Measurements from ENCODE around the gene CCDC88C.

DNA sequence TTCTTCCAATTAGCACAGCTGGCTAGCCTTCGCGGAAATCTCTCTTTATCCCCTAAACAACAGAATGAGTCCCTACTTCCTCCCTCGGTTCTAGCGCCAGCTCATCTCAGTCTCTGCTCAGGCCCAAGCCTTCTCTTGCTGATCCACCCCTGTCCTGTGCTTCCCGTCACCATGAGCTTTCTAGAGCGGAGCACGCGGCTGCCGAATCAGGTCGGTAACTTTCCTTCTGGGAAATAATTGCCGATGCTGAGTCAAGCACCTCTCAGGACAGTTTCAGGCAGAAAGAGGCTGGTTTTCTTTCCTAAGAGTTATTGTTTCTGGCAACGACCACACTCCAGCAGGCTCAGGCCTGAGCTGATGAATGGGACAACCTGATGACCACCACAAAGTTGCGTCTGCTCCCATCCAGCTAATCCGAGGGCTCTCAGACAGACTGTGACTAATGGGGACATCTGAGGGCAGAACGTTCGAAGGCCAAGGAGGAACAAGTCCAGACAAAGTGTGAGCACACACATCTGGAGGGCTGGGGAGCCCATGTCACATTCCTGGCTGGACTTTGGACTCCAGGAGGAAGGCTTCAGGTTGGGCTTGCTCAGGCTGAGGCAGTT lies 159.5 kb downstream of the CCDC88C start:
- TF ChIP-seq POLR2AphosphoS5 (IDR thresholded peaks at IDR 0.05; ENCODE audit: low read depth) = no peak
- no peak for TF ChIP-seq EZH2 (IDR thresholded peaks at IDR 0.05; ENCODE audit: low read depth, unreplicated experiment)
- TF ChIP-seq, protein P1, sequence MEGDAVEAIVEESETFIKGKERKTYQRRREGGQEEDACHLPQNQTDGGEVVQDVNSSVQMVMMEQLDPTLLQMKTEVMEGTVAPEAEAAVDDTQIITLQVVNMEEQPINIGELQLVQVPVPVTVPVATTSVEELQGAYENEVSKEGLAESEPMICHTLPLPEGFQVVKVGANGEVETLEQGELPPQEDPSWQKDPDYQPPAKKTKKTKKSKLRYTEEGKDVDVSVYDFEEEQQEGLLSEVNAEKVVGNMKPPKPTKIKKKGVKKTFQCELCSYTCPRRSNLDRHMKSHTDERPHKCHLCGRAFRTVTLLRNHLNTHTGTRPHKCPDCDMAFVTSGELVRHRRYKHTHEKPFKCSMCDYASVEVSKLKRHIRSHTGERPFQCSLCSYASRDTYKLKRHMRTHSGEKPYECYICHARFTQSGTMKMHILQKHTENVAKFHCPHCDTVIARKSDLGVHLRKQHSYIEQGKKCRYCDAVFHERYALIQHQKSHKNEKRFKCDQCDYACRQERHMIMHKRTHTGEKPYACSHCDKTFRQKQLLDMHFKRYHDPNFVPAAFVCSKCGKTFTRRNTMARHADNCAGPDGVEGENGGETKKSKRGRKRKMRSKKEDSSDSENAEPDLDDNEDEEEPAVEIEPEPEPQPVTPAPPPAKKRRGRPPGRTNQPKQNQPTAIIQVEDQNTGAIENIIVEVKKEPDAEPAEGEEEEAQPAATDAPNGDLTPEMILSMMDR (conservative IDR thresholded peaks at IDR 0.05; ENCODE audit: low read depth in 2 of 2) = no peak
- TF ChIP-seq, protein P2, sequence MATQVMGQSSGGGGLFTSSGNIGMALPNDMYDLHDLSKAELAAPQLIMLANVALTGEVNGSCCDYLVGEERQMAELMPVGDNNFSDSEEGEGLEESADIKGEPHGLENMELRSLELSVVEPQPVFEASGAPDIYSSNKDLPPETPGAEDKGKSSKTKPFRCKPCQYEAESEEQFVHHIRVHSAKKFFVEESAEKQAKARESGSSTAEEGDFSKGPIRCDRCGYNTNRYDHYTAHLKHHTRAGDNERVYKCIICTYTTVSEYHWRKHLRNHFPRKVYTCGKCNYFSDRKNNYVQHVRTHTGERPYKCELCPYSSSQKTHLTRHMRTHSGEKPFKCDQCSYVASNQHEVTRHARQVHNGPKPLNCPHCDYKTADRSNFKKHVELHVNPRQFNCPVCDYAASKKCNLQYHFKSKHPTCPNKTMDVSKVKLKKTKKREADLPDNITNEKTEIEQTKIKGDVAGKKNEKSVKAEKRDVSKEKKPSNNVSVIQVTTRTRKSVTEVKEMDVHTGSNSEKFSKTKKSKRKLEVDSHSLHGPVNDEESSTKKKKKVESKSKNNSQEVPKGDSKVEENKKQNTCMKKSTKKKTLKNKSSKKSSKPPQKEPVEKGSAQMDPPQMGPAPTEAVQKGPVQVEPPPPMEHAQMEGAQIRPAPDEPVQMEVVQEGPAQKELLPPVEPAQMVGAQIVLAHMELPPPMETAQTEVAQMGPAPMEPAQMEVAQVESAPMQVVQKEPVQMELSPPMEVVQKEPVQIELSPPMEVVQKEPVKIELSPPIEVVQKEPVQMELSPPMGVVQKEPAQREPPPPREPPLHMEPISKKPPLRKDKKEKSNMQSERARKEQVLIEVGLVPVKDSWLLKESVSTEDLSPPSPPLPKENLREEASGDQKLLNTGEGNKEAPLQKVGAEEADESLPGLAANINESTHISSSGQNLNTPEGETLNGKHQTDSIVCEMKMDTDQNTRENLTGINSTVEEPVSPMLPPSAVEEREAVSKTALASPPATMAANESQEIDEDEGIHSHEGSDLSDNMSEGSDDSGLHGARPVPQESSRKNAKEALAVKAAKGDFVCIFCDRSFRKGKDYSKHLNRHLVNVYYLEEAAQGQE (IDR thresholded peaks at IDR 0.05; ENCODE audit: unreplicated experiment) = no peak
- no peak for TF ChIP-seq ZNF331 (CRISPR knock-in tag; IDR thresholded peaks at IDR 0.05; ENCODE audit: low read depth)
- TF ChIP-seq ZNF114 (CRISPR knock-in tag; IDR thresholded peaks at IDR 0.05) = no peak
